ENCODE data around the gene TSACC.
A peak's percentile ranks its signal among the peaks of the same experiment; 100 is the strongest.
"Not testable (repeated sequence)": the region's sequence is repeated elsewhere in the genome, so short reads cannot be mapped to it uniquely, and the experiment has no call there.

Gene TSACC

DNA sequence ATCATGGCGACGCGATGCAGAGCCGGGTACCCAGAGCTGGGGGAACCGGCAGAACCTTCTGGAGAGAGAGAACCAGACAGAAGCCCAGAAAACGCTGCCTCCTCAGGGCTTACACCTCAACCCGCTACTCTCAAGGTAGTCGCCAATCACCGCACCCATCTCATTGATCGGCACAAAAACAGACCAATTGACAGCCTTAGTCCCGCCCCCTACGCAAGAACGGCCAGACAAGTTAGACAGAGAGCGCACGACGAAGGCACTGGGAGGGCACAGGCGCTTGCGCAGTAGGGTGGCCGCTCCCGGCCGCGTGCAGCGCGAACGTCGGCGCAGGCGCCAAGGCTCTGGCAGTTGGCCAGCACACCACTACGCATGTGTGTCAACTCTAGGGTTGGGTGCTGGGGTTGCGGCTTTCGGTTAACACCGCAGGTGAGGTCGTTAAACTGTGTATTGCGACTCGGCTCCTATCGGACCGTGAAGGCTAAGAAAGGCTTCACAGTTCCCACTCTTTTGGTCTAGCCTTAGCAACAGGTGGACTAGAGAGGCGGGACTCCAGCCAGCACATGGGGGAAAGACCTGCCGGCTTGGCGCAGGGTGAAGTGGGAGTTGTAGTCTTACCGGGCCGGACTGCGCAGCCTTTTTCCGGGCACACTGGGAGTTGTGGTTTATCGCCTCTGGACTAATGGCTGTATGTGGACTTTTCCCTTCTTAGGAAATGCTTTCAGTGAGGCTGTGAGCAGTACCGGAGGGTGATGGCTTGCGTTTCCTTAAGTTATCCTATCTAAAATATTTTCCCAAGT lies at the start of gene TSACC, which contains the start of gene CCT3:
Gene TSACC (plus strand): TSS at position 347 of the 797 bp plus-strand sequence. CDS start 1,232 bp downstream, outside the sequence.
Gene CCT3 (minus strand): TSS at position 113 of the 797 bp plus-strand sequence. CDS start 108 bp downstream, at position 5.
- DNase-seq, result peak; percentile 100

DNA sequence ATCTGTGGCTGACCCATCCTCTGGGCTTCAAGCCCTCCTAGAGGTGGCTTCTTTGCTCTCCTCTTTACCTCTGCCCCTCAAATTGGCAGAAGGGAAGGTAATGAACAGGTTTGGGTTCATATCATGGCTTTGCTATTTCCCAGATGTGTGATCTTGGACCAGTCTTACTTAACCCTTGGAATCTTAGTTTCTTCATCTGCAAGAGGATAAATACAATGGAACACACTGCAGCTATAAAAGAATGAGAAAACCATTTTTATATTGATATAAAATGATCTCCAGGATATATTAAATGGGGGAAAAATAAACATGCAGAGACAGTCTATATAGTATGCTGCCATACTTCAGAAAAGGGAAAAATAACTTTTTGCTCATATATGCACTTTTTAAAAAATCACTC lies 48.5 kb upstream of the TSACC start:
- no peak for DNase-seq

- DNase-seq, result no peak
Measured at GRCh38 chr1:156291226-156292061, 46.9 kb upstream of the TSACC start.

DNA sequence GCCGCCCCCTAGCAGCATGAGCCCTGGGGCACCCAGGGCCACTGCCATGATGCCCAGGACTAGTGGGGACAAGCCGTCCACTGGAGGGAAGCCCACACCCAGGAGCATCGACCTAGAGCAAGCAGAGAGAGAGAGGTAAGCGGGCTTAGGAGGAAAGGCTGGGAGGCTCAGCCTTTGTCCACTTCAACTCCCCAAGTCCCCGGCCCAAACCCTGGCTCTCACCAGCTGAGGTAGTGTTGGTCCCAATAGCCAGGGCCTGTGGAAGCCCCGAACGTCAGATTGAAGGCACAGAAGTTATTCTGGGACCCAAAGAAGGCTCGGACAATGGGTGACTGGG lies 45.3 kb upstream of the TSACC start:
- DNase-seq, result no peak

DNA sequence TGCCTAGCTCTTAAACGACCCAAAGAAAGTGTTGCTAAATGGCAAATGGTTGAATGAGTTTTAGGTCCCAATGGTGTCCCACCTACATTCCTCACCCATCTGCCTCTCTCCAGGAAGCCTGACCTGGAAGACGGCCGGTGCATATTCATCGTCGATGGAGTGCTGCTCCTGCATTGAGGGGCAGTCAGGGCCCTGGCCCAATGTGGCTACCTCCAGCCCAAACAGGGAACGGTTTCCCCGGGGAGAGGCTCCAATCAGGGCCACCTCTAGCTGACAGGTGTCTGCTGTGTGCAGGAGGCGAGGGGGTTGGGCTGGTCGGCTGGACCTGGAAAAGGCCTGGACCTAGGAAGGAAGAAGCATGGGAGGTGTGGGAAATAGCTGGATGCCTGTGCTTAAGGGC lies 44.4 kb upstream of the TSACC start:
- DNase-seq, result no peak

DNA sequence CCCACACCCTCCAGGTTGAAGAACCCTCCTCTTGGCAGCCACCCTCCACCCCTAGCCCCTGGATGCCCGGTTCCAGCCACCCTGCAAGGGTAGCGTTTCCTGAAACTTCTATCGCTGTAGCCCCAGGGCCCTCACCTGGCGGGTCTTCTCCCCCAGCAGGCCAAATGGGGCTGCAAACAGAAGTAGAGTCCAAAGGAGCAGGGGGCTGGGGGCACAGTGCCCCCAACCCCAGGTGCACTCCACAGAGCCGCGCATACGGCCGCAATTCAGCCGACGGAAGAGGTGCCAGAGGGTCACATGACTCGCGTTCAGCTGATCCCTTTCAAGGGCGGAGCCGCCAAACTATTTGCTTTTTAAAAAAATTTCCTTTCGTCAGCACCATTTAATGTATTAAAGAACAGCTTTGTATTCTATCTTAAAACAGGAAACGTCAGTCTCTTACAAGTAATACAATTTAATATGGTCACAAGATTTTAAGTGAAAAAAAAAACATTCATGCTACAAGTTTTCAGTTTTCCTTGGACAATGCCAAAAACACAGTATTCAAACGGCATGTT lies 42.9 kb upstream of the TSACC start, which contains the start of gene GLMP:
Gene GLMP (minus strand): TSS at position 289 of the 557 bp plus-strand sequence. CDS start 34 bp downstream, at position 255.
- peak; percentile 83 for DNase-seq

DNA sequence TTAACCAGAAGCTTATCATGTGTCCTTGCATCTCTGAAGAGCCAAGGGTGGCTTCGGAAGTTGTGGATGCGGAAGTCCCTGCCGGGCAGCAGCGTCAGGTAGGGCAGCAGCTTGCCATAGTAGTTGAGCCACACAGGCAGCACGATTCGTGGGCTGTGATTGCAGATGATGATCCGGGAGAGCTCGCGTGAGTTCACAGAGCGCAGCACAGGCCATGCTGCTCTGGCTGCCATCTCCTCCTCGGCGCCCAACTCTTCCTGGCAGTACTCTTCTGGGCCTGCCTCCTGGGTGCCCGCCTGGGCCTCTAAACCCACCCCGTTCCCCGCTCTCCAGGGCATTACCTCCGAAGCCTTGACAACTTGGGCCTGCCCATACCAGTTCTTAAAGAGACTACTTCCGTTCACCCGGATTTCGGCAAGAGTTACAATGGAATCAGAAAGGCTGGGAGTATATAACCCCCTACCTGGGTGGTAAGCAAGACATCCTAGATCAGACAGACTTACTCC lies 39.4 kb upstream of the TSACC start, which contains the start of gene VHLL:
Gene VHLL (minus strand): TSS at position 456 of the 506 bp plus-strand sequence. CDS start 118 bp downstream, at position 338.
- no peak for DNase-seq

DNA sequence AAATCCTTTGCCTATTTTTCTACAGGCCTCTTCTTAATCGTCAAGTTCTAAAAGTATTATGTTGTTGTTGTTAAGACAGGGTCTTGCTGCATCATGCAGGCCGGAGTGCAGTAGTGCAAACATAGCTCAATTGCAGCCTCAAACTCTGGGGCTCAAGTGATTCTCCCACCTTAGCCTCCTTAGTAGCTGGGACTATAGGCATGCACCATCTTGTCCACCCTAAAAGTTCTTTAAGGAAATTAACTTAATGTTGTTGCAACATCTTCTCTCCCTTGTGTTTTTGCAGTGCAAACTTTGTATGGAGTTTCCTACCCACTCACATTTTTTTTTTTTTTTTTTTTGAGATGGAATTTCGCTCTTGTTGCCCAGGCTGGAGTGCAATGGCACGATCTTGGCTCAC lies 35.1 kb upstream of the TSACC start:
- DNase-seq, result no peak

- DNase-seq, result no peak
Measured at GRCh38 chr1:156305215-156305614, 33.1 kb upstream of the TSACC start.

- DNase-seq, result no peak
Measured at GRCh38 chr1:156308078-156308477, 30.2 kb upstream of the TSACC start.

- DNase-seq, result no peak
Measured at GRCh38 chr1:156310962-156311361, 27.4 kb upstream of the TSACC start.

DNA sequence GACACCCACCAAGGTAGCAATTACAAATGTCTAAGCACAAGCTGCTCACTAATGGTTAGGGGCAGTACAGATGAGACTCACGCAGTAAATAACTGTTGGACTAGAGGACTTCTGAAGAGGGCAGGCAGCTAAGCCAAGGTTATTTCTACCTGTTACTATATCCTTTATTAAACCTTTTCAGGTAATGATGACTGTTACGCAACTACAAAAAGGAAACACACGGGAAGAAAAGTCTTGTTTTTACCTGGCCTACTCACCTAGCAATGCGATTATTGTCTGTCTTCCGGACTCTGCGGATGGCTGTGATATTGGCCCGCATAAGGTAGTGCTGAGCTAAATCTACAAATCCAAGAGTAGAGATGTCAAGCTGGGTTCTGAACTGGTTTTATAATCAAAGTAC lies 21.4 kb upstream of the TSACC start:
- no peak for DNase-seq

GRCh38 chr1:156319664-156320063 lies 18.7 kb upstream of the TSACC start:
- peak; percentile 61 for DNase-seq

GRCh38 chr1:156320560-156320959 lies 17.8 kb upstream of the TSACC start:
- no peak for DNase-seq

DNA sequence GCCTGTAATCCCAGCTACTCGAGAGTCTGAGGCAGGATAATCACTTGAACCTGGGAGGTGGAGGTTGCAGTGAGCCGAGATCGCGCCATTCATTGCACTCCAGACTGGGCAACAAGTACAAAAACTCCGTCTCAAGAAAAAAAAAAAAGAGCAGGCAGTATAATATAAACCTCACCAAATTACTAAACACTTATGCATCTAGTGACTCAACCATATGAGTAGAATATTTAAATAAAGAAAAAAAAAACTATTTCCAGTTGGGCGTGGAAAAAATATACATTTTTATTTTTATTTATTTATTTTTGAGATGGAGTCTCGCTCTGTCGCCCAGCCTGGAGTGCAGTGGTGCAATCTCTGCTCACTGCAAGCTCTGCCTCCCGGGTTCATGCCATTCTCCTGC lies 15.1 kb upstream of the TSACC start:
- not testable (repeated sequence) for DNase-seq

DNA sequence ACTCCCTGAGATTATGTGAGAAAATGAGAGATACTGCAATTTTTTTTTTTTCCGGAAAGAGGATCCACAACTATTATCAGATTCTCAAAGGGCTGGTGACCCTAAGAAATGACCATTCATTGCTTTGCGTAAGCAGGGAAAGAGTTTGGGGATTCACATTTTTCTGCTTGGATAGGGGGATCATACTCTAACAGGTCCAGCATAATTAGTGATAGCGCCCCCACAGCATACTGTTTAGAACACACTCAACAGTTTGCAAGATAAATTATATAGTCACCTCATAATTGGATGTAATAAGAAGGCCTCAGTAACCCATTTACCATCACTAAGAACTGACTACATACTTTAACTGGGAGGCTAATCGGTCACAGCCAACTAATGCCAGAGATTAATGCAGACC lies 2.1 kb upstream of the TSACC start:
- peak; percentile 49 for DNase-seq

- peak; percentile 61 for DNase-seq
Measured at GRCh38 chr1:156337052-156337887, 1.1 kb upstream of the TSACC start.

DNA sequence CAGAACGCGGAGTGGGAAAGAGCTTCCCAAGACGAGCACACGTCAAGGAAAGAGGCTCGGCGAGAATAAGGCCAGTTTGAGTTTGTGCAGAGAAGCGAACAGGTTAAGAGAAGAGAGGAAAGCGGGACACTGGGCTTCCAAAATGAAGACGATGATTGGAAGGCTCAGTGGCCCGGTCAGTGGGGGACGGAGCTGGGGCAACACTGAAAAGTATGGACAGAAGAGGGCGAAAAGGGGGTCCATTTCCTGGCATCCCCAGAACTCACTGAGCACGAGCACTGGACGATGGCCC lies 492 bp upstream of the TSACC start:
- DNase-seq, result no peak

DNA sequence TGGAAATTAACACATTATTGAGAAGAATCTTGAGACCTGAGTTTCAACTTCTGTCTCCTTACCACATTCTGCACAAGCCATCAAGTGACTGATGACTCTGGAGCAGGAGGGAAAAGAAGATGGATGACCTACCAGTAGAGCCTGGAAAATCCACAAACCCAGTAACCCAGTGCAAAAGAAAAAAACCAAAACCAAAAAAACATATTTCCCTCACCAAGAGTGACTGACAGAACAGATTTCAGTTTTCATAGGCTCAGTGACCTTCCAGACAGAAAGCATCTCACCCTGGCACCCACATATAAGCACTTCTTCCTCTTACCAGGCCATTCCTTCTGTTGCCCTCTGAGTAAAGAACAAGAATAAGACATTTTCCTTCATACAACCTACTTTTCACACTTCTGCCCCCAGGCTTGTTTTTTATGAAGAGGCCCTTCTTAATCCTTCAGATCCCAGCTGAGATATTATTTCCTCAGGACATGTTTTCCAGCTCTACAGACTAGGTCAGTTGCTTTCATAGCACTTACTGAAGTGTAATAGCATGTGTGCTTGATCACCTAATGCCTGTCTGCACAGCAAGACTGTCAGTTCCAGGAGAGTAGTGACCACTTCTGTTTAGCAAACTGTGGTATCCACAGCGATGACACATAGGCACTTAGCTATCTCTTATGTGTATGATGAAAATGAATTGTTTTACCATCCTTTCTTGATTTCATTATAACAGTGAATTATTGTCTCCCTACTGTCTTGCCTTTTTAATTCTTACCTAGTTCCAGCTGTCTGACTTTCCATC lies 4.0 kb downstream of the TSACC start:
- no peak for DNase-seq

GRCh38 chr1:156344409-156344808 lies 6.1 kb downstream of the TSACC start:
- DNase-seq, result peak; percentile 22

DNA sequence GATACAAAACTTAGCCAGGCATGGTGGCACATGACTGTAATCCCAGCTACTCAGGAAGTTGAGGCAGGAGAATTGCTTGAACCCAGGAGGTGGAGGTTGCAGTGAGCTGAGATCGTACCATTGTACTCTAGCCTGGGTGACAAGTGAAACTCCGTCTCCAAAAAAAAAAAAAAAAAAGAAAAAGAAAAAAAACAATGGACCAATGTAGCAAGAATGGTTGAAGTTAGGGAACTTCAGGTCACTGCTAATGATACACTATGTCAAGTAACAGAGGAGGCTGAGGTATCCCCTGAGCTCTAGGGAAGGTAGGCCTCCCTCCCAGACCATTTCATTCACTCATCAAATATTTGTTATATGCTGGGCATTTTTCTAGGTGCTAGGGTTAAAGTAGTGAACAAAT lies 7.7 kb downstream of the TSACC start:
- DNase-seq, result not testable (repeated sequence)

GRCh38 chr1:156346636-156347035 lies 8.3 kb downstream of the TSACC start:
- no peak for DNase-seq

Measured in OCI-M1 (cell line).